ENCODE results near the gene DOCK10. TPM values are rescaled to one million over a fixed set of nuclear protein-coding genes. Genes with fewer than 3 reads are reported as not detected.

The DOCK10 gene
- polyA plus RNA-seq, 3 donors = 1.8 to 4.0 (median 2.8) TPM

- no peak overlapping the region for H3K27ac ChIP-seq (ENCODE audit: low read depth, low read length)
- WGBS, 3 donors = 61 to 89% (median 71%) methylated on average over 3 of the region's 3 CpGs
Observed at GRCh38 chr2:225020168-225020849, 22.0 kb downstream of the DOCK10 start.

GRCh38 chr2:225019105-225019504 lies 23.2 kb downstream of the DOCK10 start:
- WGBS, 3 donors = 68 to 92% (median 76%) methylated on average over 4 of the region's 4 CpGs
- H3K27ac ChIP-seq (ENCODE audit: low read depth, low read length) = no peak overlapping the region

GRCh38 chr2:225017713-225018112 lies 24.6 kb downstream of the DOCK10 start:
- H3K27ac ChIP-seq (ENCODE audit: low read depth, low read length) = no peak overlapping the region
- WGBS, 3 donors = 59 to 84% (median 83%) methylated on average over 3 of the region's 3 CpGs

GRCh38 chr2:225017098-225017685 lies 25.1 kb downstream of the DOCK10 start:
- no peak overlapping the region for H3K27ac ChIP-seq (ENCODE audit: low read depth, low read length)
- 82 to 95% (median 95%) methylated on average over 2 of the region's 2 CpGs for WGBS, 3 donors

- no peak overlapping the region for H3K27ac ChIP-seq (ENCODE audit: low read depth, low read length)
- 51 to 83% (median 83%) methylated on average over 2 of the region's 2 CpGs for WGBS, 3 donors
Observed at GRCh38 chr2:225013425-225014365, 28.6 kb downstream of the DOCK10 start.

- no peak overlapping the region for H3K27ac ChIP-seq (ENCODE audit: low read depth, low read length)
- 77 to 90% (median 88%) methylated on average over 11 of the region's 11 CpGs for WGBS, 3 donors
Observed at GRCh38 chr2:225011585-225011984, 30.7 kb downstream of the DOCK10 start.

- 77 to 87% (median 80%) methylated on average over 4 of the region's 4 CpGs for WGBS, 3 donors
- H3K27ac ChIP-seq (ENCODE audit: low read depth, low read length) = no peak overlapping the region
Observed at GRCh38 chr2:225010804-225011203, 31.5 kb downstream of the DOCK10 start.

- 48 to 89% (median 85%) methylated on average over 2 of the region's 2 CpGs for WGBS, 3 donors
- H3K27ac ChIP-seq (ENCODE audit: low read depth, low read length) = no peak overlapping the region
Observed at GRCh38 chr2:225009768-225010167, 32.5 kb downstream of the DOCK10 start.

- no peak overlapping the region for H3K27ac ChIP-seq (ENCODE audit: low read depth, low read length)
- WGBS, 3 donors = 54 to 71% (median 70%) methylated on average over 5 of the region's 5 CpGs
Observed at GRCh38 chr2:225008935-225009334, 33.3 kb downstream of the DOCK10 start.

- WGBS, 3 donors = 46 to 69% (median 64%) methylated on average over 3 of the region's 3 CpGs
- no peak overlapping the region for H3K27ac ChIP-seq (ENCODE audit: low read depth, low read length)
Observed at GRCh38 chr2:225008179-225008856, 34.0 kb downstream of the DOCK10 start.

- WGBS, 3 donors = 49 to 74% (median 69%) methylated on average over 2 of the region's 2 CpGs
- H3K27ac ChIP-seq (ENCODE audit: low read depth, low read length) = no peak overlapping the region
Observed at GRCh38 chr2:225006730-225007129, 35.5 kb downstream of the DOCK10 start.

- 48 to 57% (median 52%) methylated on average over 2 of the region's 2 CpGs for WGBS, 3 donors
Observed at GRCh38 chr2:225004597-225004996, 37.7 kb downstream of the DOCK10 start.

GRCh38 chr2:225002656-225003045 lies 39.6 kb downstream of the DOCK10 start:
- 60 to 72% (median 71%) methylated on average over 5 of the region's 5 CpGs for WGBS, 3 donors
- no peak overlapping the region for H3K27ac ChIP-seq (ENCODE audit: low read depth, low read length)

More at GRCh38 chr2:225004597-225004996, 37.7 kb downstream of the DOCK10 start:
- no peak overlapping the region for H3K27ac ChIP-seq (ENCODE audit: low read depth, low read length)

- 40 to 58% (median 54%) methylated on average over 6 of the region's 6 CpGs for WGBS, 3 donors
- no peak overlapping the region for H3K27ac ChIP-seq (ENCODE audit: low read depth, low read length)
Observed at GRCh38 chr2:225002039-225002655, 40.1 kb downstream of the DOCK10 start.

GRCh38 chr2:224999754-225000153 lies 42.5 kb downstream of the DOCK10 start:
- 47 to 86% (median 79%) methylated on average over 3 of the region's 3 CpGs for WGBS, 3 donors
- H3K27ac ChIP-seq (ENCODE audit: low read depth, low read length) = no peak overlapping the region

GRCh38 chr2:224999321-224999720 lies 42.9 kb downstream of the DOCK10 start:
- no peak overlapping the region for H3K27ac ChIP-seq (ENCODE audit: low read depth, low read length)
- WGBS, 3 donors = 44 to 60% (median 46%) methylated on average over 1 of the region's 1 CpG

- WGBS, 3 donors = 70 to 78% (median 78%) methylated on average over 8 of the region's 8 CpGs
- no peak overlapping the region for H3K27ac ChIP-seq (ENCODE audit: low read depth, low read length)
Observed at GRCh38 chr2:224997802-224998201, 44.5 kb downstream of the DOCK10 start.

- no peak overlapping the region for H3K27ac ChIP-seq (ENCODE audit: low read depth, low read length)
- 79 to 87% (median 85%) methylated on average over 3 of the region's 3 CpGs for WGBS, 3 donors
Observed at GRCh38 chr2:224995419-224995818, 46.8 kb downstream of the DOCK10 start.

Data from adipose tissue (tissue), 3 donors.